HepG2 (cell line): ENCODE measurements around the gene MYO1G. TPM values are rescaled to one million over a fixed set of nuclear protein-coding genes. Genes with fewer than 3 reads are reported as not detected.

ENCODE experiments used
- ATAC-seq: fragments of 200-7000 bp; cut with Tn5 transposase; 3 replicates; pipeline ENCODE4 v1.9.1; 2020; ENCODE audit warnings: mild to moderate bottlenecking, moderate library complexity
- BruUV-seq: library from RNA; stranded (reverse); fragments of 400-500 nt; replicated peaks from 2 replicates; lab custom pipeline; 2021; lab: Mats Ljungman, UMichigan
- CTCF ChIA-PET: fragments of 300-600 bp; formaldehyde crosslinking; extraction: SDS; loops from one replicate; lab custom pipeline; 2021; ENCODE audit warnings: low total read pairs, inconsistent platforms, low intra/inter-chr PET ratio; lab: Yijun Ruan, JAX
- POLR2A ChIA-PET: fragments of 350-600 bp; sonication (Branson Sonifier 250); formaldehyde crosslinking; loops from one replicate; lab custom pipeline; 2020; ENCODE audit warnings: antibody characterized with exemption, inconsistent platforms; lab: Yijun Ruan, JAX
- DNase-seq: peaks from one replicate; pipeline ENCODE4 v3.0.0-alpha.2; 2015; ENCODE audit warnings: low spot score
- FAIRE-seq: peaks from 3 replicates; lab custom pipeline; 2011; peaks lifted over from hg19 to GRCh38; lab: Jason Lieb, UNC
- H2AFZ ChIP-seq: one replicate; pipeline ENCODE4 v1.6.1; 2011; ENCODE audit warnings: low read length, inconsistent platforms
- H3K27ac ChIP-seq: fragments of 300-600 bp; 3 replicates; pipeline ENCODE4 v1.8.0; 2011; ENCODE audit warnings: mixed run types, mild to moderate bottlenecking, mixed read lengths, low read length, inconsistent platforms; ENCODE audit not compliant: insufficient read depth; ENCODE audit errors: extremely low read length
- H3K27me3 ChIP-seq, 2 experiments: fragments of 200-600 bp in 1 of 2; 2 replicates in 1 of 2; 3 replicates in 1 of 2; pipeline versions ENCODE4 v1.6.0 to v1.8.0; 2011; ENCODE audit warnings: low read length in 2 of 2, mild to moderate bottlenecking in 2 of 2, moderate library complexity in 2 of 2, inconsistent platforms in 1 of 2; ENCODE audit not compliant: insufficient read depth in 2 of 2, control insufficient read depth in 1 of 2
- H3K36me3 ChIP-seq, 2 experiments: fragments of 200-600 bp in 1 of 2; replicated peaks in 1 of 2; 2 replicates in 1 of 2; 3 replicates in 1 of 2; pipeline versions ENCODE4 v1.5.1 to v1.8.0; 2011; ENCODE audit warnings: low read length in 2 of 2, inconsistent platforms in 1 of 2; ENCODE audit not compliant: insufficient read depth in 2 of 2, control insufficient read depth in 1 of 2
- H3K4me1 ChIP-seq: 2 replicates; pipeline ENCODE4 v1.5.1; 2012; ENCODE audit warnings: low read length, inconsistent platforms; ENCODE audit not compliant: insufficient read depth
- H3K4me2 ChIP-seq: 2 replicates; pipeline ENCODE4 v1.6.0; 2011; ENCODE audit warnings: low read depth, low read length, inconsistent platforms
- H3K4me3 ChIP-seq, 3 experiments: fragments of 200-600 bp in 1 of 3; sonication (generic), shearing (Covaris generic) in 1 of 3; replicated peaks in 1 of 3; 2 replicates each; pipeline ENCODE4 v1.5.1; 2011 to 2016; ENCODE audit warnings: low read length in 3 of 3, inconsistent platforms in 2 of 3, low read depth in 2 of 3, mild to moderate bottlenecking in 2 of 3, control low read depth in 1 of 3, mixed read lengths in 1 of 3; ENCODE audit not compliant: insufficient read depth in 1 of 3
- H3K79me2 ChIP-seq: one replicate; pipeline ENCODE4 v1.6.1; 2011; ENCODE audit warnings: low read length, inconsistent platforms; ENCODE audit not compliant: insufficient read depth
- H3K9ac ChIP-seq: 2 replicates; pipeline ENCODE4 v1.6.0; 2011; ENCODE audit warnings: mild to moderate bottlenecking, low read depth, low read length, inconsistent platforms; ENCODE audit not compliant: insufficient read depth
- H3K9me3 ChIP-seq: 2 replicates; pipeline ENCODE4 v1.5.1; 2012; ENCODE audit warnings: mild to moderate bottlenecking, low read length
- H4K20me1 ChIP-seq: 2 replicates; pipeline ENCODE4 v1.6.0; 2011; ENCODE audit warnings: inconsistent platforms, mild to moderate bottlenecking, low read length, moderate library complexity; ENCODE audit not compliant: insufficient read depth
- ARID2 ChIP-seq: sonication (generic); formaldehyde crosslinking; IDR thresholded peaks from 2 replicates; pipeline ENCODE4 v1.8.1; 2022; ENCODE audit warnings: mild to moderate bottlenecking, missing genetic modification reagents, borderline replicate concordance
- EP300 ChIP-seq, 3 experiments: sonication (generic) in 1 of 3; formaldehyde crosslinking in 1 of 3; IDR thresholded peaks; 2 replicates each; pipeline versions ENCODE4 v1.5.1 to v1.6.1; 2011 to 2020; ENCODE audit warnings: low read depth in 2 of 3, low read length in 2 of 3, borderline replicate concordance in 1 of 3, improper control_type of control experiment in 1 of 3, mild to moderate bottlenecking in 1 of 3, missing genetic modification reagents in 1 of 3, moderate library complexity in 1 of 3
- MAFK ChIP-seq, 2 experiments: IDR thresholded peaks in 1 of 2; conservative IDR thresholded peaks in 1 of 2; 2 replicates each; pipeline ENCODE4 v1.6.1; 2011; ENCODE audit warnings: improper control_type of control experiment in 2 of 2, low read length in 2 of 2
- NFRKB ChIP-seq: fragments of 450-650 bp; IDR thresholded peaks from 2 replicates; pipeline ENCODE4 v1.6.1; 2017
- PLRG1 ChIP-seq: fragments of 450-650 bp; conservative IDR thresholded peaks from 2 replicates; pipeline ENCODE4 v1.6.1; 2016
- SRY ChIP-seq: sonication (generic); formaldehyde crosslinking; IDR thresholded peaks from 2 replicates; pipeline ENCODE4 v1.8.0; 2022; ENCODE audit warnings: mild to moderate bottlenecking, missing genetic modification reagents
- THAP11 ChIP-seq: IDR thresholded peaks from 2 replicates; pipeline ENCODE4 v1.6.1; 2016; ENCODE audit warnings: missing biosample characterization, missing genetic modification reagents
- ZNF337 ChIP-seq: sonication (generic); formaldehyde crosslinking; IDR thresholded peaks from 2 replicates; pipeline ENCODE4 v1.5.1; 2020; ENCODE audit warnings: missing genetic modification reagents, low read depth, mild to moderate bottlenecking, borderline replicate concordance
- WGBS: methylation state at CpG from one replicate; pipeline ENCODE4 v1.1.6; 2017; ENCODE audit warnings: low lambda C conversion rate; 5-methylcytosine and 5-hydroxymethylcytosine counted together
- in situ Hi-C: cut with HindIII; loops from 2 replicates; pipeline ENCODE4 v1.10.0; 2017; ENCODE audit warnings: low pct_unique_long_range_greater_than_20kb; ENCODE audit not compliant: extremely low pct_ligation_motif_present
- intact Hi-C: fragments of 100-400 bp; cut with micrococcal nuclease; formaldehyde crosslinking; loops from one replicate; pipeline ENCODE4 v1.10.0; 2022; ENCODE audit not compliant: unreplicated experiment
- polyA plus RNA-seq, 8 experiments: library from polyadenylated mRNA; depleted of rRNA in 3 of 8; stranded (reverse) in 7 of 8; unstranded in 1 of 8; fragments of >200 nt; fragmentation: Illumina TruSeq in 4 of 8; extraction: Trizol in 4 of 8; gene quantifications; 2 replicates each; pipeline versions ENCODE4 v1.2.1 to v1.2.3, GENCODE V29; 2011 to 2016; ENCODE audit warnings: low read depth in 4 of 8, missing spikeins in 1 of 8, mixed read lengths in 1 of 8; ENCODE audit not compliant: insufficient read depth in 1 of 8
- total RNA-seq, 5 experiments: library from RNA; depleted of rRNA; stranded (reverse); fragments of >200 nt; fragmentation: Illumina TruSeq; extraction: Trizol; gene quantifications; 2 replicates each; pipeline ENCODE4 v1.2.3, GENCODE V29; 2016; ENCODE audit warnings: low read depth in 1 of 5
- TF ChIP-seq, protein P1 (sequence below): sonication (generic); formaldehyde crosslinking; conservative IDR thresholded peaks from 2 replicates; pipeline ENCODE4 v1.4.0; 2020; ENCODE audit warnings: missing genetic modification reagents

The MYO1G gene
- total and polyA plus RNA-seq, 2 of the 13 experiments (the other 11 are each of a cell fraction or from before 2014, with no cell fraction given): 0.29 to 1.1 TPM

DNA sequence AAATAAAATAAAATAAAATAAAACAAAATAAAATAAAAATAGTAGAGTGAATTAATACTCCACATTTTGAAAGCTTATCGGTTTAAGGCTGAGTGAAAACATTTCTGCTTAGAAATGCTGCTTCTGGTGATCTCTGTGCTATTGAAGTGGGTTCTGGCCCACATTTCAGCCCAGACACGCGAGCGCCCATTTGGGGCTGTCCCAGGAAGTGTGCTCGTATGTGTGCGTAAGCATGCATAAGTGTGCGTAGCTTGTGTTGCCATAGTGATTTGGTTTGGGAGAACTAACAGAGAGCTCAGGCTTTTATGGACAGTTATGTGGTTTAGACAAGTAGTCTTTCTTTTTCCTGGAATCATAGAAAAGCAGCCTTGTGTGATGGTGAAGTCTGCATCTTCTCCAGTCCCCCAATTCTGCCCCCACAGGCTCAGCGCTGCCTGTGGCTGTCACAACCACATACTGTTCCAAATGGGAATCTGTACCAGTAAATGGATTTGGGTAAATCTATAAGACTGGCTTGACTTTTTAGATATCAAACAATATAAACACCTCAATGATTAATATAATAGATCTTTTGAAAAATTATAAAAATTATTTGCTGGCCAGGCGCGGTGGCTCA is 63.7 kb downstream of the MYO1G start:
- FAIRE-seq (no peak), ATAC-seq (no peak), DNase-seq (no peak)
- in situ Hi-C loops: loop anchor here (5.0 kb wide), 1 partner anchor 53 kb away; no protein-coding TSS in a partner anchor
- Histone ChIP-seq H3K27me3 (peaks cover 1 to 4% of the 10 kb centered on the region in 2 experiments; a peak in 2 of 5 replicates), H3K27ac (no peak overlapping the region), H3K9me3 (no peaks in the 10 kb centered on the region), H4K20me1 (no peaks in the 10 kb centered on the region), H3K9ac (no peak overlapping the region), H2AFZ (no peak overlapping the region), H3K4me3 (no peak overlapping the region), H3K4me2 (no peak overlapping the region), H3K4me1 (peaks cover 8% of the 10 kb centered on the region), H3K36me3 (no peaks in the 10 kb centered on the region), H3K79me2 (no peaks in the 10 kb centered on the region)
- TF ChIP-seq, protein P1, sequence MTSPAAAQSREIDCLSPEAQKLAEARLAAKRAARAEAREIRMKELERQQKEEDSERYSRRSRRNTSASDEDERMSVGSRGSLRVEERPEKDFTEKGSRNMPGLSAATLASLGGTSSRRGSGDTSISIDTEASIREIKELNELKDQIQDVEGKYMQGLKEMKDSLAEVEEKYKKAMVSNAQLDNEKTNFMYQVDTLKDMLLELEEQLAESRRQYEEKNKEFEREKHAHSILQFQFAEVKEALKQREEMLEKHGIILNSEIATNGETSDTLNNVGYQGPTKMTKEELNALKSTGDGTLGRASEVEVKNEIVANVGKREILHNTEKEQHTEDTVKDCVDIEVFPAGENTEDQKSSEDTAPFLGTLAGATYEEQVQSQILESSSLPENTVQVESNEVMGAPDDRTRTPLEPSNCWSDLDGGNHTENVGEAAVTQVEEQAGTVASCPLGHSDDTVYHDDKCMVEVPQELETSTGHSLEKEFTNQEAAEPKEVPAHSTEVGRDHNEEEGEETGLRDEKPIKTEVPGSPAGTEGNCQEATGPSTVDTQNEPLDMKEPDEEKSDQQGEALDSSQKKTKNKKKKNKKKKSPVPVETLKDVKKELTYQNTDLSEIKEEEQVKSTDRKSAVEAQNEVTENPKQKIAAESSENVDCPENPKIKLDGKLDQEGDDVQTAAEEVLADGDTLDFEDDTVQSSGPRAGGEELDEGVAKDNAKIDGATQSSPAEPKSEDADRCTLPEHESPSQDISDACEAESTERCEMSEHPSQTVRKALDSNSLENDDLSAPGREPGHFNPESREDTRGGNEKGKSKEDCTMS (CRISPR knock-in tag): no peak
- TF ChIP-seq THAP11 (CRISPR knock-in tag) (no peak), ZNF337 (no peak), ARID2 (CRISPR knock-in tag) (no peak), SRY (CRISPR knock-in tag) (no peak), PLRG1 (no peak), EP300 (IDR thresholded peaks at IDR 0.05; ENCODE audit: low read depth in 2 of 2, low read length in 2 of 2) (no peak), EP300 (CRISPR knock-in tag; IDR thresholded peaks at IDR 0.05; ENCODE audit: borderline replicate concordance) (no peak), MAFK (conservative IDR thresholded peaks at IDR 0.05 in 1 of 2, IDR thresholded peaks at IDR 0.05 in 1 of 2; ENCODE audit: low read length in 2 of 2) (no peak), NFRKB (no peak)
- intact Hi-C loops: no loop called here
- 69% methylated on average over 10 of the region's 10 CpGs for WGBS
- BruUV-seq: no TSS peak
- CTCF ChIA-PET: no interaction called here
- POLR2A ChIA-PET: no interaction called here
